ENCODE results near the gene IGF1R. TPM values are rescaled to one million over a fixed set of nuclear protein-coding genes. Genes with fewer than 3 reads are reported as not detected.

The IGF1R gene
- total and polyA plus RNA-seq, 4 donors: 5.9 to 154 (median 27.6) TPM

GRCh38 chr15:98996169-98996568 is 347.8 kb downstream of the IGF1R start:
- DNase-seq (no peak), ATAC-seq (ENCODE audit: insufficient read depth, low FRiP score) (no peak)
- H3K4me1 ChIP-seq (ENCODE audit: control insufficient read depth in 5 of 5, insufficient read depth in 5 of 5, low read length in 5 of 5): no peaks in the 10 kb centered on the region
- no peak for TF ChIP-seq CTCF (IDR thresholded peaks at IDR 0.05; ENCODE audit: control extremely low read depth, extremely low read depth)
- no peak overlapping the region for H3K4me3 ChIP-seq
- peaks cover 0 to 4% (median 0%) of the 10 kb centered on the region in 4 donors for H3K9me3 ChIP-seq (ENCODE audit: control insufficient read depth in 4 of 4, insufficient read depth in 3 of 4, low read length in 3 of 4)
- H3K9ac ChIP-seq (ENCODE audit: insufficient read depth in 1 of 2, low read length in 2 of 2): no peak overlapping the region
- H3K27me3 ChIP-seq (ENCODE audit: control insufficient read depth in 3 of 3, insufficient read depth in 3 of 3, low read length in 2 of 3): peaks cover 0 to 3% (median 0%) of the 10 kb centered on the region in 3 donors
- no peak overlapping the region for H3K27ac ChIP-seq (ENCODE audit: low read depth in 1 of 2, low read length in 1 of 2)
- no peaks in the 10 kb centered on the region for H3K36me3 ChIP-seq (ENCODE audit: control insufficient read depth in 4 of 4, insufficient read depth in 4 of 4, low read length in 4 of 4)

GRCh38 chr15:98996624-98997023 is 348.3 kb downstream of the IGF1R start:
- 95 to 96% methylated on average over 6 of the region's 6 CpGs for WGBS, 2 donors
- ATAC-seq (ENCODE audit: insufficient read depth, low FRiP score) (no peak), DNase-seq (no peak)
- H3K36me3 ChIP-seq (ENCODE audit: control insufficient read depth in 4 of 4, insufficient read depth in 4 of 4, low read length in 4 of 4): no peaks in the 10 kb centered on the region
- H3K4me1 ChIP-seq (ENCODE audit: control insufficient read depth in 5 of 5, insufficient read depth in 5 of 5, low read length in 5 of 5): no peaks in the 10 kb centered on the region
- H3K27me3 ChIP-seq (ENCODE audit: control insufficient read depth in 3 of 3, insufficient read depth in 3 of 3, low read length in 2 of 3): peaks cover 0 to 3% (median 0%) of the 10 kb centered on the region in 3 donors
- peaks cover 0 to 4% (median 0%) of the 10 kb centered on the region in 4 donors for H3K9me3 ChIP-seq (ENCODE audit: control insufficient read depth in 4 of 4, insufficient read depth in 3 of 4, low read length in 3 of 4)
- no peak overlapping the region for H3K4me3 ChIP-seq
- H3K9ac ChIP-seq (ENCODE audit: insufficient read depth in 1 of 2, low read length in 2 of 2): no peak overlapping the region
- no peak for TF ChIP-seq CTCF (IDR thresholded peaks at IDR 0.05; ENCODE audit: control extremely low read depth, extremely low read depth)
- no peak overlapping the region for H3K27ac ChIP-seq (ENCODE audit: low read depth in 1 of 2, low read length in 1 of 2)

- H3K4me1 ChIP-seq (ENCODE audit: control insufficient read depth in 5 of 5, insufficient read depth in 5 of 5, low read length in 5 of 5): no peaks in the 10 kb centered on the region
- H3K27me3 ChIP-seq (ENCODE audit: control insufficient read depth in 3 of 3, insufficient read depth in 3 of 3, low read length in 2 of 3): peaks cover 0 to 5% (median 2%) of the 10 kb centered on the region in 3 donors
- H3K9me3 ChIP-seq (ENCODE audit: control insufficient read depth in 4 of 4, insufficient read depth in 3 of 4, low read length in 3 of 4): peaks cover 0 to 4% (median 0%) of the 10 kb centered on the region in 4 donors
- H3K27ac ChIP-seq (ENCODE audit: low read depth in 1 of 2, low read length in 1 of 2): no peak overlapping the region
- WGBS, 2 donors: 91 to 93% methylated on average over 3 of the region's 3 CpGs
- no peak for ATAC-seq (ENCODE audit: insufficient read depth, low FRiP score)
- no peak overlapping the region for H3K4me3 ChIP-seq
- DNase-seq: no peak
- no peak for TF ChIP-seq CTCF (IDR thresholded peaks at IDR 0.05; ENCODE audit: control extremely low read depth, extremely low read depth)
- no peak overlapping the region for H3K9ac ChIP-seq (ENCODE audit: insufficient read depth in 1 of 2, low read length in 2 of 2)
- no peaks in the 10 kb centered on the region for H3K36me3 ChIP-seq (ENCODE audit: control insufficient read depth in 4 of 4, insufficient read depth in 4 of 4, low read length in 4 of 4)
These were observed 349.0 kb downstream of the IGF1R start for GRCh38 chr15:98997312-98997711.

GRCh38 chr15:98997755-98998154 is 349.4 kb downstream of the IGF1R start:
- Histone ChIP-seq H3K27ac (ENCODE audit: low read depth in 1 of 2, low read length in 1 of 2) (no peak overlapping the region), H3K4me1 (ENCODE audit: control insufficient read depth in 5 of 5, insufficient read depth in 5 of 5, low read length in 5 of 5) (no peaks in the 10 kb centered on the region), H3K36me3 (ENCODE audit: control insufficient read depth in 4 of 4, insufficient read depth in 4 of 4, low read length in 4 of 4) (no peaks in the 10 kb centered on the region), H3K9ac (ENCODE audit: insufficient read depth in 1 of 2, low read length in 2 of 2) (no peak overlapping the region), H3K4me3 (no peak overlapping the region), H3K27me3 (ENCODE audit: control insufficient read depth in 3 of 3, insufficient read depth in 3 of 3, low read length in 2 of 3) (peaks cover 0 to 6% (median 2%) of the 10 kb centered on the region in 3 donors), H3K9me3 (ENCODE audit: control insufficient read depth in 4 of 4, insufficient read depth in 3 of 4, low read length in 3 of 4) (peaks cover 0 to 4% (median 0%) of the 10 kb centered on the region in 4 donors)
- 85 to 88% methylated on average over 9 of the region's 9 CpGs for WGBS, 2 donors
- ATAC-seq (ENCODE audit: insufficient read depth, low FRiP score): no peak
- DNase-seq: no peak
- TF ChIP-seq CTCF (IDR thresholded peaks at IDR 0.05; ENCODE audit: control extremely low read depth, extremely low read depth): no peak

Data from lung (tissue), 12 donors.